GM10248 (cell line): ENCODE measurements around the gene HPSE2.
"Not testable (repeated sequence)": the region's sequence is repeated elsewhere in the genome, so short reads cannot be mapped to it uniquely, and the experiment has no call there.

ENCODE experiments used
- CTCF ChIA-PET: fragments of 300-600 bp; sonication (Branson Sonifier 250); formaldehyde crosslinking; extraction: SDS; loops from one replicate; lab custom pipeline; 2021; ENCODE audit warnings: antibody characterized with exemption; lab: Yijun Ruan, JAX
- POLR2A ChIA-PET: fragments of 350-650 bp; sonication (Branson Sonifier 250); formaldehyde crosslinking; extraction: SDS; loops from one replicate; lab custom pipeline; 2020; ENCODE audit warnings: antibody characterized with exemption; lab: Yijun Ruan, JAX
- DNase-seq: peaks from one replicate; pipeline ENCODE4 v3.0.0; 2012; ENCODE audit errors: extremely low spot score
- TF ChIP-seq, protein P1 (sequence below): IDR thresholded peaks from 2 replicates; pipeline ENCODE4 v1.5.1; 2012; ENCODE audit warnings: mild to moderate bottlenecking, low read depth; ENCODE audit errors: extremely low read depth, missing control alignments, control extremely low read depth

Gene HPSE2

DNA sequence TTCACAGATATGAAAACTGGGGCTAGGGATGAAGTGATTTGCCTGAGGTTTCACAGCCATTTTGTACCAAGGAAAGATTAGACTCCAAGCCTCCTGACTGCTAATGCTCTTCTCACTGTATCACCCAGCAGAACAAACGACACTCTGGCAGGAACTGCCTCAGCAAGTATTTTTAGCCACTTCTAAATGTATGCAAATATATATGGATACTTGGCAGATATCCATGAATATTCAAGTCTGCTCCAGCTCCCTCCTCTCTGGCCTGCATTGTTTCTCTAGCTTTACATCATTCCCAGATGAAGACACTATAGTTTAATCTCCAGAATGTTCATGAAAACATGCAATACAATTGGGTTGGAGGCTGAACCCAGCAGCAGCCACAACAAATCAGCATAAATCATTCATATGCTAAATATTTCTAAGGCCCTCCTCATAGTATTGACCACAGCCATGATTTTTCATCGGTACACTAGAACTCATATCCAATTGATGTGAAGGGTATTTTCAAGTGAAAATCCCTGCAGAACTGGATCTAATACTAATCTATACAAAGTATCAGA is 65.5 kb downstream of the HPSE2 start:
- CTCF ChIA-PET, result no interaction called here

DNA sequence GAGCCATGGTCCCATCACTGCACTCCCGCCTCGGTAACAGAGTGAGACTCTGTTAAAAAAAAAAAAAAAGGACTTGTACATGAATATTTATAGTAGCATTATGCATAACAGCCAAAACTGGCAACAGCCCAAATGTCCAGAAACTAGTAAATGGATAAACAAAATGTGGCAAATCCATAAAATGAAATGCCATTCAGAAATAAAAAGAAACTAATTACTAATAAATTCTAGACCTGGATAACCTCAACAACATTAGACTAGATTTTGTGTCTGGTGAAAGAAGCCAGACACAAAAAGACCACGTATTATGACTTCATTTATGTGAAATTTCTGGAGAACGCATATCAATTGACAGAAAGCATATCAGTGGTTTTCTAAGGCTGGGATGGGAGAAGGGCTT is 74.5 kb downstream of the HPSE2 start:
- CTCF ChIA-PET, result no interaction called here
- POLR2A ChIA-PET, result no interaction called here

More for the DNA sequence above, 65.5 kb downstream of the HPSE2 start:
- TF ChIP-seq, protein P1, sequence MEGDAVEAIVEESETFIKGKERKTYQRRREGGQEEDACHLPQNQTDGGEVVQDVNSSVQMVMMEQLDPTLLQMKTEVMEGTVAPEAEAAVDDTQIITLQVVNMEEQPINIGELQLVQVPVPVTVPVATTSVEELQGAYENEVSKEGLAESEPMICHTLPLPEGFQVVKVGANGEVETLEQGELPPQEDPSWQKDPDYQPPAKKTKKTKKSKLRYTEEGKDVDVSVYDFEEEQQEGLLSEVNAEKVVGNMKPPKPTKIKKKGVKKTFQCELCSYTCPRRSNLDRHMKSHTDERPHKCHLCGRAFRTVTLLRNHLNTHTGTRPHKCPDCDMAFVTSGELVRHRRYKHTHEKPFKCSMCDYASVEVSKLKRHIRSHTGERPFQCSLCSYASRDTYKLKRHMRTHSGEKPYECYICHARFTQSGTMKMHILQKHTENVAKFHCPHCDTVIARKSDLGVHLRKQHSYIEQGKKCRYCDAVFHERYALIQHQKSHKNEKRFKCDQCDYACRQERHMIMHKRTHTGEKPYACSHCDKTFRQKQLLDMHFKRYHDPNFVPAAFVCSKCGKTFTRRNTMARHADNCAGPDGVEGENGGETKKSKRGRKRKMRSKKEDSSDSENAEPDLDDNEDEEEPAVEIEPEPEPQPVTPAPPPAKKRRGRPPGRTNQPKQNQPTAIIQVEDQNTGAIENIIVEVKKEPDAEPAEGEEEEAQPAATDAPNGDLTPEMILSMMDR, result no peak
- POLR2A ChIA-PET, result no interaction called here
- DNase-seq, result no peak

DNA sequence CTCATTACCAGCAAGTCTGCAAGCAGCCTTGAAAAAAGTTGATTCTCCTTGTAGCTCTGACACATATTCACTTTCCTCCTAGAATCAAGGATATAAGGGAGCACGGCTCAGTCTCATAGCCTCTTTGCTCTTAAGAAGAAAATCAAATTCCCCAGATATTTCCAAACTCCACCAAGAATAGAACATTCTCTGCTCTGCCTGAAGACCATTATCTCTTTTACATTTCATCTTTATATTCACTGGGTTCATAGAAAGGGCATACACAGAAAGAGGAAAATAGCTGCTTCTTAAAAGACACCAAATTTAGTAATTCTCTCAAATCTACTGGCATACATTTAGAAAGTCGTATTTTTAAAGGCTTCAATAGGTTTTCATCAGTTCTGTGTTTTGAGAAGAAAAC is 92.0 kb downstream of the HPSE2 start:
- POLR2A ChIA-PET, result no interaction called here
- TF ChIP-seq, protein P1, result no peak
- CTCF ChIA-PET, result interaction anchor here (0.8 to 1.7 kb wide), 2 partner anchors 14 to 31 kb away, joined by 3 read pairs; no protein-coding TSS in a partner anchor
- DNase-seq, result no peak

More for the DNA sequence above, 74.5 kb downstream of the HPSE2 start:
- TF ChIP-seq, protein P1, result no peak
- no peak for DNase-seq

DNA sequence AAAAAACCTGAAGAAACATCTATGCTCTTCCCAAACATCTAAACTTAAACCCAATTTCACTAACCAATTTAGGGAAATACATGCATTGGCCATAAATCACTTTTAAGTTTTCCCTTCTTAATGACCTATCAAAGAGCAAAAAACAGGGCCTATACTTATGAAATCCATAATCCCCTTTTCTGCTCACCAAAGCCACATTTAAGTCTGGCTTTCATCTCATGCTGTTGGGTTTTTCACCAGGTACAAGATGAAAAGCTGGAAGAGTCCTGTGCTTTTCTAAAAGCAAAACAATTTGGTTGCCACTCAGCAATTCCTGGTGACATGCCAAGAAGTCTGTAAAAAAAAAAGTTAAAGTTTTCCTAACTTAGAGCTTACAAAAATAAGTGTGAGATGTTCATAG is 92.6 kb downstream of the HPSE2 start:
- DNase-seq, result no peak
- POLR2A ChIA-PET, result no interaction called here
- CTCF ChIA-PET, result interaction anchor here (0.8 to 1.7 kb wide), 2 partner anchors 13 to 30 kb away, joined by 3 read pairs; no protein-coding TSS in a partner anchor
- TF ChIP-seq, protein P1, result no peak

DNA sequence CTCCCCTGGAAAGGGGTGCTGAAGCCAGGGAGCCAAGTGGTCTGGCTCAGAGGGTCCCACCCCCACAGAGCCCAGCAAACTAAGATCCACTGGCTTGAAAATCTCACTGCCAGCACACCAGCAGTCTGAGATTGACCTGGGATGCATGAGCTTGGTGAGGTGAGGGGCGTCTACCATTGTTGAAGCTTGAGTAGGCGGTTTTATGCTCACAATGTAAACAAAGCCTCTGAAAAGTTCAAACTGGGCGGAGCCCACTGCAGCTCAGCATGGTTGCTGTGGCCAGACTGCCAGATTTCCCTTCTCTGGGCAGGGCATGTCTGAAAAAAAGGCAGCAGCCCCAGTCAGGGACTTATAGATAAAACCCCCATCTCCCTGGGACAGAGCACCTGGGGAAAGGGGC is 102.8 kb downstream of the HPSE2 start:
- CTCF ChIA-PET, POLR2A ChIA-PET, DNase-seq: not testable (repeated sequence)

DNA sequence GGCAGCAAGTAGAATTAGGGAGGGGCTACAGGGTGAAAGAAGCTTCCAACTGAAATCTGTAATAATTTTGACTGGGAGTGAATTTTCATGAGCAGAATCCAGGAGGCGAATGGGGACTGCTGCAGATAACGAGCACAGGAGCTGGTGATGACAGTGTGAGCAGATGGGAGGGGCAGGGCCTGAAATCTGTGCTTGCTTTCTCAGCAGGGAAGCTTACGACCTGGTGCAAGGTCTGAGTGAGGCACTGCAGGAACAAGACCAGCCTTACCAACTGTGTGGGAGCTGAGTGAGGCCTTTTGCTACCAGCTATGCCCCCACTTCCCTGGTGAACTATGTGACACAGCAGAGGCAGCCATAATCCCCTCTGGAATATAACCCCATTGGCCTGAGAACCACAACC is 109.8 kb downstream of the HPSE2 start:
- ChIA-PET POLR2A (no interaction called here), CTCF (interaction anchor here (1.1 to 1.6 kb wide), 2 partner anchors 20 to 47 kb away, joined by 4 to 5 read pairs; no protein-coding TSS in a partner anchor)
- TF ChIP-seq, protein P1, result no peak
- DNase-seq, result no peak

DNA sequence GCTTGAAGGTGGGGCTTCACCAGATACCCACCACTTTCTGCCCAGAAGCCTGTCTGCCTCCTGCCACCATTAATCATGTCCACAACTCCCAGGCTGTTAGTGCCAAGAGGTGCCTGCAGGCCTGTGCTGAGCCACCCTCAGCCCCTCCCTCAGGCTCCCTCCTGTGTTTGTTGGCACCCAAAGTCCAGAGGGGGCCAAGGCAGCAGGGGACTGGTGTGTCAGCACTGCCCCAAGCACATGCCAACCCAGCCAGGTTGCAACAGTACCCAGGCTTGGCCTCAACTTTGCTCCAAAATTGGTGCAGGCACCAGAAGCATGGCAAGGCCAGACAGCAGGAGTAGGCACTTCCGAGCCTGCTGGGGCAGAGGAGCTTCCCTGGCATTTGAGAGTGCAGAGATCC is 111.3 kb downstream of the HPSE2 start:
- ChIA-PET CTCF (interaction anchor here (1.6 kb wide), 1 partner anchor 46 kb away, joined by 4 read pairs; no protein-coding TSS in a partner anchor), POLR2A (no interaction called here)
- DNase-seq, result no peak

More for the DNA sequence above, 111.3 kb downstream of the HPSE2 start:
- TF ChIP-seq, protein P1, result no peak
